Mesothelial cell of epicardium (in vitro differentiated cells): Measurements from ENCODE around the gene NOG. TPM values are rescaled to one million over a fixed set of nuclear protein-coding genes. Genes with fewer than 3 reads are reported as not detected.

Experiments
- DNase-seq, 2 experiments: peaks; one replicate each; pipeline ENCODE4 v3.0.0; 2021; ENCODE audit warnings: low spot score in 2 of 2; ENCODE audit not compliant: unreplicated experiment in 2 of 2
- H3K27ac Mint-ChIP-seq: 2 replicates; pipeline ENCODE4 v1.8.0; 2021; ENCODE audit warnings: mixed read lengths
- H3K27me3 Mint-ChIP-seq: 2 replicates; pipeline ENCODE4 v1.8.0; 2021; ENCODE audit warnings: low read depth, mixed read lengths
- H3K36me3 Mint-ChIP-seq: 2 replicates; pipeline ENCODE4 v1.8.0; 2021; ENCODE audit warnings: mixed read lengths
- H3K4me1 Mint-ChIP-seq: 2 replicates; pipeline ENCODE4 v1.8.0; 2021; ENCODE audit warnings: mixed read lengths
- H3K4me3 Mint-ChIP-seq: 2 replicates; pipeline ENCODE4 v1.8.0; 2021; ENCODE audit warnings: mild to moderate bottlenecking, moderate library complexity, mixed read lengths
- H3K9me3 Mint-ChIP-seq: 2 replicates; pipeline ENCODE4 v1.8.0; 2021; ENCODE audit warnings: mixed read lengths
- total RNA-seq: library from RNA; stranded (reverse); gene quantifications from 3 replicates; pipeline ENCODE4 v1.2.1, GENCODE V29; 2021
- TF ChIP-seq, protein P1 (sequence below): fragments of 200-600 bp; sonication (generic); IDR thresholded peaks from one replicate; pipeline ENCODE4 v1.5.0; 2021; ENCODE audit warnings: antibody characterized with exemption; ENCODE audit not compliant: unreplicated experiment

The NOG gene
- total RNA-seq, 1 donor from 2014 or later = 13.7 TPM

DNA sequence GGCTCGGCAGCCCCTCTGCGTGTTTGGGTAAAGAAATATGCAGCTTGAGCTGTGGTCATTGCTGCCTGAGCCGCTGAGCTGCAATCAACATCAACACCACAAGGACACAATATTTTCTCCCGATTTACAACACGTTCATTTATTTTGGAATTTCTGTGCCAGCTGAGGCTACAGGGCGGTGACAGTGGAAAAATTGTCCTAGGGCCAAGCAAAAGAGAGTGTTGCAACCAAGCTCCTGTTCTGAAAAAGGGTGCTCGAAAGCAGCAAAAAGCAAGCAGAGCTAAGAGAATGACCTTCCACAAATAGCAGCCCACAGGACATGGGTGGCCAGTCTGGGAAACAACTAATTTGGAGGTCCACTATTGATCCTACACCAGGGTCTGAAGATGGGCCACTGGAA is 35.4 kb upstream of the NOG start:
- Mint-ChIP-seq H3K4me1 (no peaks in the 10 kb centered on the region), H3K4me3 (no peak overlapping the region), H3K27ac (no peak overlapping the region), H3K36me3 (no peaks in the 10 kb centered on the region), H3K27me3 (peaks cover 2% of the 10 kb centered on the region), H3K9me3 (peaks cover 11% of the 10 kb centered on the region)
- DNase-seq = no peak
- TF ChIP-seq, protein P1, sequence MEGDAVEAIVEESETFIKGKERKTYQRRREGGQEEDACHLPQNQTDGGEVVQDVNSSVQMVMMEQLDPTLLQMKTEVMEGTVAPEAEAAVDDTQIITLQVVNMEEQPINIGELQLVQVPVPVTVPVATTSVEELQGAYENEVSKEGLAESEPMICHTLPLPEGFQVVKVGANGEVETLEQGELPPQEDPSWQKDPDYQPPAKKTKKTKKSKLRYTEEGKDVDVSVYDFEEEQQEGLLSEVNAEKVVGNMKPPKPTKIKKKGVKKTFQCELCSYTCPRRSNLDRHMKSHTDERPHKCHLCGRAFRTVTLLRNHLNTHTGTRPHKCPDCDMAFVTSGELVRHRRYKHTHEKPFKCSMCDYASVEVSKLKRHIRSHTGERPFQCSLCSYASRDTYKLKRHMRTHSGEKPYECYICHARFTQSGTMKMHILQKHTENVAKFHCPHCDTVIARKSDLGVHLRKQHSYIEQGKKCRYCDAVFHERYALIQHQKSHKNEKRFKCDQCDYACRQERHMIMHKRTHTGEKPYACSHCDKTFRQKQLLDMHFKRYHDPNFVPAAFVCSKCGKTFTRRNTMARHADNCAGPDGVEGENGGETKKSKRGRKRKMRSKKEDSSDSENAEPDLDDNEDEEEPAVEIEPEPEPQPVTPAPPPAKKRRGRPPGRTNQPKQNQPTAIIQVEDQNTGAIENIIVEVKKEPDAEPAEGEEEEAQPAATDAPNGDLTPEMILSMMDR = no peak

DNA sequence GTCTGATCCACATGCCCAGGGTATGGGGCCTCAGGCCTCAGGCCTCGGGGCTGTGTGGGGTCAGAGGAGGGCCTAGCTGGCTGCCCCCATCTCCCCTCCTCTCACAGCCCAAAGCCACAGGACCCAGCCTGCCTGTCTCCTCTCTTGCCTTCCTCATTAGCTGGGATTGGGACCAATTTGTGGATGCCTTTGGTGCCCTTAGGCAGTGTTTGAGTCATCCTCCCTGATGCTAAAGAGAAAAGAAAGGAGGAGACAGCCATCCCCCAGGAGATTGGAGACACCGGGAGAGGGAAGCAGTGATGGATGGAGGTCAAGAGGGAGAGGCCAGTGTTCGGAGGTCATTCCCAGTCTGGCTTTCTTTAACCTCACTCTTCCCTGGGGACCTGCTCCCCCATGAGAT is 23.3 kb upstream of the NOG start:
- H3K4me1 Mint-ChIP-seq = no peaks in the 10 kb centered on the region
- no peak overlapping the region for H3K27ac Mint-ChIP-seq
- H3K9me3 Mint-ChIP-seq = peaks cover 4% of the 10 kb centered on the region
- TF ChIP-seq, protein P1 = no peak
- no peaks in the 10 kb centered on the region for H3K36me3 Mint-ChIP-seq
- H3K27me3 Mint-ChIP-seq = peaks cover 2% of the 10 kb centered on the region
- no peak for DNase-seq
- H3K4me3 Mint-ChIP-seq = no peak overlapping the region

DNA sequence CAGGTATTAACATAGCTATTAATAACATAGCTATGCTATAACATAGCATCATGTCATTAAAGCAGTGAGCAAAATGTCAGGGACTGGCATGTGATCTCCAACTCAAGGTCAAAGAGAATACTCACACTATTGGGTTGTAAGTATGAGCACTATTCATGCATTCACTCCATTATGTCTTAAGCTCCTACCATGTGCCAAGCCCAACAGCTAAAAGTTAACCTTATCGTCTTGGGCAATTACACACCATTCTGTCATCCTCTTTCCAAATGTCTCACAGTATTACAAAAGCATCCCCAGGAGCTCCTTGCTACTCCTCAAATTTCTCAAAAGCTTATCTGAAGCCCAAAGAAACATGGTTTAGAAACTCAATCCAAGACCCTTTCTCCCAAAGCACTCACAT is 22.0 kb upstream of the NOG start:
- H3K4me1 Mint-ChIP-seq = no peaks in the 10 kb centered on the region
- TF ChIP-seq, protein P1 = no peak
- DNase-seq = no peak
- H3K9me3 Mint-ChIP-seq = peaks cover 4% of the 10 kb centered on the region
- H3K27me3 Mint-ChIP-seq = peaks cover 2% of the 10 kb centered on the region
- no peak overlapping the region for H3K4me3 Mint-ChIP-seq
- no peaks in the 10 kb centered on the region for H3K36me3 Mint-ChIP-seq
- H3K27ac Mint-ChIP-seq = no peak overlapping the region

DNA sequence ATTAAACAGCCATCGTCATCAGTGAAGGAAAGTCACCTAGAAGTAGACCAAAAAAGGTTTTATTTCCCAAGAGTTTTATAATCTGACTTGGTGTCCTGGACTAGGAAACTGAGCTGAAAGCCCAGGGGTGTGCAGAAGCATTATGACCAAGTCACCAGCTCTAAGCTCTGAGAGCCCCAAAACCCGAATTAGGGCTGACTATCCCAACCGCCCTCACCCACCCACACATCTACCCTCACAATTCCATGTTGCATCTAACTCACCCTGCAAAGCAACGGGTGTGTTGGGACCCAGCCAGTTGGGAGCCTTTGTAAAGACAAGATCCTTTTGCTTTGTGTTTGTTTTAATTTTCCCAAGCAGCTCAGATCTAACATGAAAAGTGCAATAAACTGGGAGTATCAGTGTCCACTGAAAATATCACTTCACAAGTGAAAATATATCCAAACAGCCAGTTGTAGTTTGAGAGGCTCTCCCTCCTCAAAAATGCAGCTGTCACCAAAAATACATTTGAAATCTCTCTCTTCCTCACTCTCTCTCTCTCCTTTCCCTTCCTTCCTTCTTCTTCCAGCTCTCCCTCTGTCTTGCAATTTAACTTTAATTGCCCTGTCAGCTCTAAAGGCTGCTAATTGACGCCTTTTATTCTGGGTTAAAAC is 16.2 kb upstream of the NOG start:
- Mint-ChIP-seq H3K4me3 (no peak overlapping the region), H3K27ac (no peak overlapping the region), H3K9me3 (peaks cover 5% of the 10 kb centered on the region), H3K27me3 (peaks cover 5% of the 10 kb centered on the region), H3K4me1 (peaks cover 8% of the 10 kb centered on the region), H3K36me3 (no peaks in the 10 kb centered on the region)
- DNase-seq = no peak
- TF ChIP-seq, protein P1 = no peak

DNA sequence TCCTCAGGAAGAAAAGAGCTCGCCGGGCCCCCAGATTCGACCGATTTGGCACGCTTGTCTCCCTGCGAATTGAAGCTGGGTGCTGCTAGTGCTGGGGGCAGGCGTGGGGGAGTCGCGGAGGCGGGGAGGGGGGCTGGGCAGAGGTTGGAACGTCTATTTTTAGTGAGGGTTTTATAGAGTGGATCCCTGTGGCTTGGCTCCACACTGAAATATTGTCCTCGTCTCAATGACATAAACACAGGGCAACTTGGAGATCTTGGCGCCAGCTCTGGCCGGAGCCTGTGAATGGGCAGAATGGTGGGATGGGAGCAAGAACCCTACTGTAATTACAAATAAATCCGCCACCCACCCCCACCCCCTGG is 15.7 kb upstream of the NOG start:
- H3K4me1 Mint-ChIP-seq = peaks cover 8% of the 10 kb centered on the region
- no peaks in the 10 kb centered on the region for H3K36me3 Mint-ChIP-seq
- TF ChIP-seq, protein P1 = no peak
- H3K27me3 Mint-ChIP-seq = peaks cover 8% of the 10 kb centered on the region
- H3K27ac Mint-ChIP-seq = no peak overlapping the region
- peaks cover 5% of the 10 kb centered on the region for H3K9me3 Mint-ChIP-seq
- H3K4me3 Mint-ChIP-seq = no peak overlapping the region
- DNase-seq = no peak
